Measurements from ENCODE around the gene USP4. TPM values are rescaled to one million over a fixed set of nuclear protein-coding genes. Genes with fewer than 3 reads are reported as not detected.

USP4 gene
- total and polyA plus RNA-seq, 2 of the 8 experiments (the other 6 are each of a cell fraction or from before 2014, with no cell fraction given) = 16.0 to 27.8 TPM

- Histone ChIP-seq H3K79me2 (ENCODE audit: control insufficient read depth in 1 of 2, insufficient read depth in 2 of 2, low read length in 2 of 2) (no peaks in the 10 kb centered on the region), H2AK5ac (ENCODE audit: low read depth, low read length) (no peak overlapping the region), H2BK120ac (replicated peaks; ENCODE audit: low read depth, low read length) (no peak overlapping the region), H2BK20ac (ENCODE audit: low read length) (no peak overlapping the region), H3K18ac (ENCODE audit: extremely low read depth, low read length) (no peak overlapping the region), H4K91ac (replicated peaks; ENCODE audit: insufficient read length, low read length) (no peak overlapping the region), H3K14ac (ENCODE audit: insufficient read length) (no peak overlapping the region), H3K79me1 (ENCODE audit: low read depth, low read length) (no peaks in the 10 kb centered on the region), H3K4me3 (ENCODE audit: extremely low read depth in 1 of 4, insufficient read depth in 2 of 4, low read depth in 3 of 4, low read length in 4 of 4) (no peak overlapping the region), H2BK15ac (ENCODE audit: low read length) (no peak overlapping the region), H4K5ac (ENCODE audit: insufficient read length, low read depth, low read length) (no peak overlapping the region), H3K23me2 (ENCODE audit: low read depth, low read length) (no peaks in the 10 kb centered on the region), H4K8ac (ENCODE audit: extremely low read depth, insufficient read depth, low read length) (no peak overlapping the region), H2BK12ac (ENCODE audit: low read depth, low read length) (no peak overlapping the region), H3K9ac (replicated peaks in 1 of 4; ENCODE audit: extremely low read depth in 1 of 4, low read depth in 3 of 4, low read length in 3 of 4) (no peak overlapping the region), H2BK5ac (ENCODE audit: low read depth, low read length) (no peak overlapping the region), H3K27me3 (replicated peaks in 1 of 4; ENCODE audit: control insufficient read depth in 3 of 4, extremely low read depth in 1 of 4, insufficient read depth in 3 of 4, low read length in 3 of 4) (no peaks in the 10 kb centered on the region), H3K56ac (replicated peaks; ENCODE audit: insufficient read length, low read depth, low read length) (no peak overlapping the region), H4K20me1 (replicated peaks in 1 of 2; ENCODE audit: control insufficient read depth in 1 of 2, insufficient read depth in 2 of 2, low read length in 2 of 2) (no peaks in the 10 kb centered on the region), H3K9me3 (ENCODE audit: insufficient read depth in 2 of 2, low read depth in 1 of 2, low read length in 1 of 2) (no peaks in the 10 kb centered on the region), H3K27ac (ENCODE audit: low read depth, low read length) (no peak overlapping the region), H3K36me3 (ENCODE audit: control insufficient read depth in 2 of 4, insufficient read depth in 4 of 4, low read length in 3 of 4) (no peaks in the 10 kb centered on the region), H3K4me1 (replicated peaks in 1 of 4; ENCODE audit: control insufficient read depth in 3 of 4, insufficient read depth in 4 of 4, low read length in 3 of 4) (no peaks in the 10 kb centered on the region), H2AFZ (ENCODE audit: low read length) (no peak overlapping the region), H3K4me2 (ENCODE audit: insufficient read depth in 1 of 2, low read depth in 2 of 2, low read length in 2 of 2) (no peak overlapping the region), H3K4ac (replicated peaks; ENCODE audit: insufficient read length, low read depth, low read length) (no peak overlapping the region), H3K23ac (ENCODE audit: insufficient read length) (no peak overlapping the region)
- POLR2A ChIA-PET (ENCODE audit: partially characterized antibody) = interaction anchor here (0.6 kb wide), 1 partner anchor 146 kb away, joined by 3 read pairs; no protein-coding TSS in a partner anchor
- WGBS, 2 experiments (ENCODE audit: extremely low coverage in 1 of 2, insufficient coverage in 1 of 2, insufficient read length in 1 of 2, insufficient replicate concordance in 2 of 2, low coverage in 1 of 2, low lambda C conversion rate in 2 of 2, missing lambda C conversion rate in 1 of 2) = 97% methylated on average over 5 of the region's 5 CpGs; no CpG with 5 or more reads in 1 of the 2 experiments
- CTCF ChIA-PET (ENCODE audit: partially characterized antibody) = interaction anchor here (0.6 to 1.3 kb wide), 4 partner anchors 22 to 183 kb away, joined by 3 to 6 read pairs (median 4); partner anchors contain the start of gene KLHDC8B
- FAIRE-seq = no peak
- DNase-seq (ENCODE audit: low read depth in 1 of 2, low spot score in 2 of 2) = no peak
- TF ChIP-seq MAX (IDR thresholded peaks at IDR 0.05) = no peak
- no peak for TF ChIP-seq RXRA (IDR thresholded peaks at IDR 0.05; ENCODE audit: insufficient read depth, low read depth, low read length)
- TF ChIP-seq SIRT6 (IDR thresholded peaks at IDR 0.05; ENCODE audit: low read length) = no peak
- no peak for TF ChIP-seq NRF1 (IDR thresholded peaks at IDR 0.05; ENCODE audit: low read depth, low read length)
- TF ChIP-seq SP4 (IDR thresholded peaks at IDR 0.05; ENCODE audit: low read length) = no peak
- no peak for TF ChIP-seq USF2 (IDR thresholded peaks at IDR 0.05; ENCODE audit: low read length)
- TF ChIP-seq EP300 (IDR thresholded peaks at IDR 0.05; ENCODE audit: borderline replicate concordance in 1 of 2, low read depth in 2 of 2, low read length in 2 of 2) = no peak
Observed at GRCh38 chr3:49266410-49267095, 73.3 kb downstream of the USP4 start.
